NCI-H1092 (cell line): ENCODE data around the gene PEX5L.
A peak's percentile ranks its signal among the peaks of the same experiment; 100 is the strongest.

ENCODE experiments used
- DNase-seq: peaks from one replicate; lab custom pipeline; 2025; lab: John Stamatoyannopoulos, UW

Gene PEX5L

DNA sequence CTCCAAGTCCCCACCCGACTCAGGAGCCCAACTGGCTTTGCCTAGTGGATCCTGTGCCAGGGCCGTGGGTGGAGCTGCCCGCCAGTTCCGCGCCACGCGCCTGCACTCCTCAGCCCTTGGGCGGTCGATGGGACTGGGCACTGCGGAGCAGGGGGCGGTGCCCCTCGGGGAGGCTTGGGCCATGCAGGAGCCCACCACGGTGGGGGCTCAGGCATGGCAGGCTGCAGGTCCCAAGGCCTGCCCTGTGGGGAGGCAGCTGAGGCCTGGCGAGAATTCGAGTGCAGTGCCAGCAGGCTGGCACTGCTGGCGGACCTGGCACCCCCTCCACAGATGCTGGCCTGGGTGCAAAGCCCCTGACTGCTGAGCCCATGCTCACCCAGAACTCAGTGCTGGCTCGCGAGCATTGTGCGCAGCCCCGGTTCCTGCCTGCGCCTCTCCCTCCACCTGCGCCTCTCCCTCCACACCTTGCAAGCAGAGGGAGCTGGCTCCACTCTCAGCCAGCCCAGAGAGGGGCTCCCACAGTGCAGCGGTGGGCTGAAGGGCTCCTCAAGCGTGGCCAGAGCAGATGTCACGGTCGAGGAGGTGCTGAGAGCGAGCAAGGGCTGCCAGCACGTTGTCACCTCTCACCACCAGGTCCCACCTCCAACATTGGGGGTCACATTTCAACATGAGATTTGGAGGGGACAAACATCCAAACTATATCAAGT is 261.2 kb downstream of the PEX5L start:
- DNase-seq, result no peak

- no peak for DNase-seq
Measured at GRCh38 chr3:179772297-179772696, 264.4 kb downstream of the PEX5L start.

DNA sequence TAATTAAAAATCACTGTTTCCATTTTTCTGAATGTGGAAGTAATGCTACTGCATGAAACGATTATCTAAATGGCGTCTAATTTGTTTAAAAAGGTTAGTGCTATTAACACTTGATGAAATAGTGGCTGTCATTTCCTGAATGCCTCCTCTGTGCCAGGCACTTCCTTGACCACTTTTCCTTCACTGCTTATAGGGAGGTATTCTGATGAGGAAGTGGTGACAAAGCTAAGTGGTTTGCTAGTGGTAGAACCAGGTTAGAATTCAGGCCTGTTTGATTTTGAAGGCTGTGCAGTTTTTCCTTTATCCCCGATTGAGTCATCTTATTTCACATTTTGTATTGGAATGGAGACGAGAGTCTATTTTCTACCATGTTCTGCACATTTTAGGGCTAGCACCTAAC is 264.9 kb downstream of the PEX5L start:
- DNase-seq, result no peak

DNA sequence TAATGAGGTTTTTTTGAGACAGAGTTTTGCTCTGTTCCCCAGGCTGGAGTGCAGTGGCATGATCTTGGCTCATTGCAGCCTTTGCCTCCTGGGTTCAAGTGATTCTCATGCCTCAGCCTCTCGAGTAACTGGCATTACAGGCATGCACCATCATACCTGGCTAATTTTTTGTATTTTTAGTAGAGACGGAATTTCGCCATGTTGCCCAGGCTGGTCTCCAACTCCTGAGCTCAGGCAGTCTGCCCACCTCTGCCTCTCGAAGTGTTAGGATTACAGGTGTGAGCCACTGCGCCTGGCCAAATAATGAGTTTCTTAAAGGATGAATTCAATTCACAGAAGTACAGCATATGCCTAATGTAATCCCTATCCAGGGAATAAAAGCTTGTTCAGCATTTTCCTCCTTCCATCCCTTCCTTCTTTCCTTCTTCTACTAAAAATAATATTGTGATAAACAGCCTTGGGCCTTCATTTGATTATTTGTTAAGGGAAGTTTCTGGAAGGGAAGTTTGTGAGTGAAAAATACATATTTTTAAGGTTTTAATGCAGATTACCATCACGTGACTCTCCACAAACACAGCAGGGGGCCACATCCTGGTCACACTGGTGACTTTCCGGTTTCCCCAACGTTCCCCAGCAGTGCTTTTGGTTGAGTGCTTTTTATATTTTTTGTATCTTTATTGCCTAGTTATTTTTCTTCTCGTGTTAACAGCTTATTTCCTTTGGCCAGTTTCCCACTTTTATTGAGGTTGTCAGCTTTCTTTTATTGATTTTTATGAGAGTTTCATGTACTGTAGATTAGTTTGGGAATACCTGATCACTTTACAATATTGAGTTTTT is 267.1 kb downstream of the PEX5L start:
- DNase-seq, result no peak

DNA sequence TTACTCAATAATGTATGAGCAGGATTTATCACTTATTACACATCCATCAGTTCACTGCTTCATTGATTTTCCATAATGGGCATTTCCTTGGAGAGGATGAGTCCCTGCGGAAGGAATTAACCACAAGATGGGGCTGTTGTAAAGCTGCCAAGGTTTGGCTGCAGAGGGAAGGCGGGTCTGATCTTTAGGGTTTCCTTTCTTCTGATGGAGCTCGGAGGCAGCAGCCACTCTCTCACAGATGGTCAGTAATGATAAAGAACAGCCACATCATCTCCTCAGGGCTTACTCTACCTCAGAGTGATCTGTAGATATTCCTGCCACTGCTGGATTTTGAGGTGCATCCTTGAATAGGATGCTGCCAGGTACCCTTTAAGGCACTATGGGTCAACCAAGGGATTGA is 268.7 kb downstream of the PEX5L start:
- peak; percentile 25 for DNase-seq

DNA sequence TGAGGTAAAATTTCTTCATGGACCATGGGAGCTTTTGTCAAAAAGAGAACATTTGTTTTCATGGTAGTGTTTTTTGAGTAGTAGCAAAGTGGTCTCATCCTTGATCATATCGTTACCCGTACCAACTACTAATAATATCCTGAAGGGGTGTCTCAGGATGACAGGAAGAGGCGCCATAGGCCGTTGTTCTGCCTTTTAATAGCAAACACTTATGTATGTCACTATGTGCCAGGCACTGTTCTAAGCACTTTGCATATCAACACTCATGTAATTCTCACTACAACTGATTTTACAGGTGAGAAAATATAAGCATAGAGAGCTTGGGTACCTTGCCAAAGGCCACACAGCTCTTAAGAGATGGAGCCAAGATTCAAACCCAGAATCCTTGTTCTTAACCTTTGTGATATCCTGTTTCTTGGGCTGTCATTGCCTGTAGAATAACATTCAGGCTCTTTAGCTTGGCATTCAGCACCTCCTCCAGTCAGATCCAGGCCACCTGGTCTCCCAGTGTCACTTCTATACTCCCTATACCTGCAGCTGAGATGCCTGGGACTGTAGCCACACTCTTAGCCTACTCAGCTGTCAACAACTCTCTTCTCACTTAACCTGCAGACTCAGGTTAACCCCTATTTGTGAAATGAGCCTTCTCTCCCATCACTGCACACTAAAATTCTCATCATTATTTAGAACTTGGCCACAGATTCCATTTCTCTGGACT is 270.2 kb downstream of the PEX5L start:
- DNase-seq, result no peak

DNA sequence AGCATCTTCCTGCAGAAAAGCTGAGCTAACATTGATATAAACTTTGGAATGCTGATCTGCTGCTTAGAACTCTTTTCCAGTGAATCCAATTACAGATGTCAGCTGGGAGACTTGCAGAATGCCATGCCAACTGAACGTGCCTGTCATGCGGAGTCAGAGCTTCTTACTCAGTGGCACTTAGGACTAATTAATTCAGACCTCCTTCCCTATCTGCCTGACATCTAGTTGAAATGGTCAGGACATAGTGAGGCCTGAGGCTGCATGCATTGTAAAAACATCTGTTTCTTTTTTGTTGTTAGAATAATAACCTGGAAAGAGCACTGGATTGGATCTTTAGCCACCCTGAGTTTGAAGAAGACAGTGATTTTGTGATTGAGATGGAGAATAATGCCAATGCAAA is 271.3 kb downstream of the PEX5L start:
- DNase-seq, result no peak

GRCh38 chr3:179760944-179761343 is 275.8 kb downstream of the PEX5L start:
- DNase-seq, result no peak

- no peak for DNase-seq
Measured at GRCh38 chr3:179750720-179751328, 285.9 kb downstream of the PEX5L start.

DNA sequence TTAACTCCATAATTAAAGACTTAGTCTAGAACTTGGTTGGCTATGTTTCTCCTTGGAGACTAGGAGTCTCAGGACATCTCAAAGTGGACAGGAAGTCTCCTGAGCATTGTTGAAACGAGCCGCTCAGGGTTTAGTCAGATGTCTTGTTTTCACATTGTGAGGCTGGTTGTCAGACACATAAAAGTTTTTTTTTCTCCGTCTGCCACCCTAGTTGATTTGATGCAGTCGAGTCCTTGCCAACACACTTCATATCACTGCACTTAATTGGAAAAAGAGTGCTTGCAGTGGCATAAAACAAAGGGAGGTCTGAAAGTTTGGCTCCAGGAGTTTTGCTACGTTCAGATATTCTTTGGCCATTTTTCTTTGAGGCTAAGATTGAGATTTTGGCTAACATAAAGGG is 291.0 kb downstream of the PEX5L start:
- no peak for DNase-seq

GRCh38 chr3:179745079-179745478 is 291.7 kb downstream of the PEX5L start:
- DNase-seq, result no peak
